Spinal cord (tissue), 10 donors: ENCODE measurements around the gene CTNNA2. TPM values are rescaled to one million over a fixed set of nuclear protein-coding genes. Genes with fewer than 3 reads are reported as not detected.

Experiments used
- DNase-seq, 6 donors: peaks; one replicate each; pipeline versions ENCODE4 v3.0.0 to v3.0.0-alpha.2; 2013 to 2015; ENCODE audit warnings: low spot score in 6 of 6, low read depth in 4 of 6
- H3K27ac ChIP-seq: one replicate; pipeline ENCODE4 v1.5.1; 2013; ENCODE audit warnings: low read depth, low read length, control low read depth
- H3K27me3 ChIP-seq: one replicate; pipeline ENCODE4 v1.6.1; 2013; ENCODE audit warnings: low read length; ENCODE audit not compliant: control insufficient read depth, insufficient read depth
- H3K36me3 ChIP-seq: one replicate; pipeline ENCODE4 v1.6.1; 2013; ENCODE audit warnings: low read length; ENCODE audit not compliant: control insufficient read depth, insufficient read depth
- H3K4me1 ChIP-seq: one replicate; pipeline ENCODE4 v1.6.1; 2013; ENCODE audit warnings: low read length; ENCODE audit not compliant: control insufficient read depth, insufficient read depth
- H3K4me3 ChIP-seq: one replicate; pipeline ENCODE4 v1.5.1; 2013; ENCODE audit warnings: low read depth, low read length, control low read depth
- H3K9me3 ChIP-seq: one replicate; pipeline ENCODE4 v1.6.1; 2013; ENCODE audit warnings: low read length; ENCODE audit not compliant: control insufficient read depth, insufficient read depth
- WGBS: methylation state at CpG from one replicate; pipeline ENCODE4 v1.1.5; 2013; ENCODE audit warnings: missing lambda C conversion rate; ENCODE audit not compliant: insufficient coverage; 5-methylcytosine and 5-hydroxymethylcytosine counted together
- polyA plus RNA-seq, 2 donors: library from polyadenylated mRNA; unstranded; fragments of 120-200 nt; gene quantifications; one replicate each; pipeline ENCODE4 v1.2.1, GENCODE V29; 2013; ENCODE audit not compliant: insufficient read length in 2 of 2
- total RNA-seq, 2 donors: library from RNA; depleted of rRNA in 1 of 2; stranded (reverse); fragments of 120-200 nt in 1 of 2; fragments of >200 nt in 1 of 2; gene quantifications; one replicate each; pipeline versions ENCODE4 v1.2.3 to v1.2.4, GENCODE V29; 2013 to 2014
- donor health status: healthy.

The CTNNA2 gene
- total and polyA plus RNA-seq, 4 donors, result 42.4 to 117 (median 84.7) TPM

- no CpG with 5 or more reads among the region's 2 CpGs for WGBS
- Histone ChIP-seq H3K27ac (no peak overlapping the region), H3K36me3 (no peaks in the 10 kb centered on the region), H3K4me3 (no peak overlapping the region), H3K27me3 (no peaks in the 10 kb centered on the region), H3K9me3 (no peaks in the 10 kb centered on the region), H3K4me1 (no peaks in the 10 kb centered on the region)
- DNase-seq, result no peak
Measured at GRCh38 chr2:79822136-79822535, 309.3 kb downstream of the CTNNA2 start.

- H3K4me3 ChIP-seq, result no peak overlapping the region
- no peaks in the 10 kb centered on the region for H3K9me3 ChIP-seq
- no peak for DNase-seq
- no peaks in the 10 kb centered on the region for H3K4me1 ChIP-seq
- no peaks in the 10 kb centered on the region for H3K36me3 ChIP-seq
- 100% methylated on average over 2 of the region's 6 CpGs for WGBS
- no peaks in the 10 kb centered on the region for H3K27me3 ChIP-seq
- no peak overlapping the region for H3K27ac ChIP-seq
Measured at GRCh38 chr2:79824086-79824786, 311.4 kb downstream of the CTNNA2 start.

GRCh38 chr2:79827881-79828280 lies 315.0 kb downstream of the CTNNA2 start:
- Histone ChIP-seq H3K27ac (no peak overlapping the region), H3K4me3 (no peak overlapping the region), H3K27me3 (no peaks in the 10 kb centered on the region), H3K4me1 (no peaks in the 10 kb centered on the region), H3K36me3 (no peaks in the 10 kb centered on the region), H3K9me3 (no peaks in the 10 kb centered on the region)
- DNase-seq, result no peak
- no CpG with 5 or more reads among the region's 1 CpG for WGBS

- Histone ChIP-seq H3K9me3 (no peaks in the 10 kb centered on the region), H3K27me3 (no peaks in the 10 kb centered on the region), H3K27ac (no peak overlapping the region), H3K4me3 (no peak overlapping the region), H3K4me1 (no peaks in the 10 kb centered on the region), H3K36me3 (no peaks in the 10 kb centered on the region)
- peak in 1 of 6 donors; percentile 64 for DNase-seq
- 32% methylated on average over 5 of the region's 7 CpGs for WGBS
Measured at GRCh38 chr2:79830501-79830900, 317.6 kb downstream of the CTNNA2 start.

- peak in 1 of 6 donors; percentile 61 for DNase-seq
- Histone ChIP-seq H3K27ac (no peak overlapping the region), H3K4me3 (no peak overlapping the region), H3K36me3 (no peaks in the 10 kb centered on the region), H3K9me3 (no peaks in the 10 kb centered on the region), H3K4me1 (no peaks in the 10 kb centered on the region), H3K27me3 (no peaks in the 10 kb centered on the region)
- no CpG with 5 or more reads among the region's 3 CpGs for WGBS
Measured at GRCh38 chr2:79831961-79832360, 319.1 kb downstream of the CTNNA2 start.

- Histone ChIP-seq H3K9me3 (no peaks in the 10 kb centered on the region), H3K27me3 (no peaks in the 10 kb centered on the region), H3K27ac (no peak overlapping the region), H3K4me3 (no peak overlapping the region), H3K4me1 (no peaks in the 10 kb centered on the region), H3K36me3 (no peaks in the 10 kb centered on the region)
- DNase-seq, result peak in 2 of 6 donors; percentile 47 to 74
- WGBS, result 62% methylated on average over 3 of the region's 6 CpGs
Measured at GRCh38 chr2:79832511-79833234, 319.8 kb downstream of the CTNNA2 start.

- Histone ChIP-seq H3K27me3 (no peaks in the 10 kb centered on the region), H3K4me3 (no peak overlapping the region), H3K36me3 (no peaks in the 10 kb centered on the region), H3K4me1 (no peaks in the 10 kb centered on the region), H3K27ac (no peak overlapping the region), H3K9me3 (no peaks in the 10 kb centered on the region)
- WGBS, result no CpG with 5 or more reads among the region's 1 CpG
- DNase-seq, result no peak
Measured at GRCh38 chr2:79833235-79833878, 320.5 kb downstream of the CTNNA2 start.

- Histone ChIP-seq H3K4me1 (no peaks in the 10 kb centered on the region), H3K27ac (no peak overlapping the region), H3K4me3 (no peak overlapping the region), H3K27me3 (no peaks in the 10 kb centered on the region), H3K36me3 (no peaks in the 10 kb centered on the region), H3K9me3 (no peaks in the 10 kb centered on the region)
- peak in 1 of 6 donors; percentile 57 for DNase-seq
- WGBS, result no CpG with 5 or more reads among the region's 1 CpG
Measured at GRCh38 chr2:79835911-79836310, 323.1 kb downstream of the CTNNA2 start.

- no peak for DNase-seq
- no peaks in the 10 kb centered on the region for H3K27me3 ChIP-seq
- H3K4me3 ChIP-seq, result no peak overlapping the region
- H3K27ac ChIP-seq, result no peak overlapping the region
- H3K4me1 ChIP-seq, result no peaks in the 10 kb centered on the region
- H3K36me3 ChIP-seq, result no peaks in the 10 kb centered on the region
- WGBS, result no CpG with 5 or more reads among the region's 1 CpG
- no peaks in the 10 kb centered on the region for H3K9me3 ChIP-seq
Measured at GRCh38 chr2:79844011-79844410, 331.2 kb downstream of the CTNNA2 start.
